Erythroblast (primary cell): ENCODE measurements around the gene NEURL2.
"Not testable (repeated sequence)": the region's sequence is repeated elsewhere in the genome, so short reads cannot be mapped to it uniquely, and the experiment has no call there.

Experiments
- DNase-seq, 2 experiments: peaks; one replicate each; lab custom pipeline; 2025; lab: John Stamatoyannopoulos, UW
- GATA1 ChIP-seq: IDR thresholded peaks from 2 replicates; pipeline ENCODE4 v1.6.1; 2011; ENCODE audit warnings: low read depth, mild to moderate bottlenecking, control low read depth, low read length, moderate library complexity
- POLR2A ChIP-seq: IDR thresholded peaks from 2 replicates; pipeline ENCODE4 v1.6.1; 2011; ENCODE audit warnings: mild to moderate bottlenecking, low read length

The NEURL2 gene

GRCh38 chr20:45890985-45891983 lies at the start of gene NEURL2, which contains the start of gene CTSA:
Gene NEURL2 (minus strand): TSS chr20:45891208. CDS start chr20:45890991, 217 bp downstream.
Gene CTSA (plus strand): TSS chr20:45891335. CDS start chr20:45891569, 234 bp downstream.
- no peak for TF ChIP-seq GATA1
- TF ChIP-seq POLR2A = peak; percentile 57
- peak; percentile 93 to 94 for DNase-seq

GRCh38 chr20:45940469-45940868 lies 49.5 kb upstream of the NEURL2 start:
- no peak for TF ChIP-seq POLR2A
- DNase-seq = no peak

GRCh38 chr20:45940053-45940452 lies 49.0 kb upstream of the NEURL2 start:
- DNase-seq = no peak

GRCh38 chr20:45938727-45939438 lies 47.9 kb upstream of the NEURL2 start:
- DNase-seq = no peak
- TF ChIP-seq GATA1 (no peak), POLR2A (no peak)

More at GRCh38 chr20:45940053-45940452, 49.0 kb upstream of the NEURL2 start:
- TF ChIP-seq POLR2A (no peak), GATA1 (no peak)

- peak in 1 of 2 experiments; percentile 19 for DNase-seq
These were observed 46.8 kb upstream of the NEURL2 start for GRCh38 chr20:45937765-45938164.

GRCh38 chr20:45935416-45936046 lies 44.5 kb upstream of the NEURL2 start:
- TF ChIP-seq GATA1 (no peak), POLR2A (no peak)
- no peak for DNase-seq

More at GRCh38 chr20:45937765-45938164, 46.8 kb upstream of the NEURL2 start:
- TF ChIP-seq POLR2A (no peak), GATA1 (no peak)

- TF ChIP-seq GATA1 = no peak
- TF ChIP-seq POLR2A = peak; percentile 98
- peak; percentile 98 to 99 for DNase-seq
These were observed 43.8 kb upstream of the NEURL2 start, which contains the start of gene PCIF1 for GRCh38 chr20:45934586-45935415. Gene PCIF1 (plus strand): TSS chr20:45934683. CDS start chr20:45939000, 4,317 bp downstream.

GRCh38 chr20:45934046-45934585 lies 43.1 kb upstream of the NEURL2 start:
- TF ChIP-seq GATA1 (no peak), POLR2A (no peak)
- peak; percentile 76 to 82 for DNase-seq

GRCh38 chr20:45933266-45934045 lies 42.4 kb upstream of the NEURL2 start:
- DNase-seq = peak; percentile 68 to 73
- TF ChIP-seq POLR2A = no peak
- TF ChIP-seq GATA1 = no peak

- DNase-seq = not testable (repeated sequence)
These were observed 40.7 kb upstream of the NEURL2 start for GRCh38 chr20:45931680-45932079.

- DNase-seq = no peak
- TF ChIP-seq POLR2A (no peak), GATA1 (no peak)
These were observed 36.3 kb upstream of the NEURL2 start for GRCh38 chr20:45927071-45927878.
